K562 (cell line): ENCODE measurements around the gene POLR1H. TPM values are rescaled to one million over a fixed set of nuclear protein-coding genes. Genes with fewer than 3 reads are reported as not detected.
A peak's percentile ranks its signal among the peaks of the same experiment; 100 is the strongest.

ENCODE experiments used
- CHD1 ChIP-seq: fragments of 200-600 bp; sonication (generic); IDR thresholded peaks from one replicate; pipeline ENCODE4 v1.6.1; 2012; ENCODE audit warnings: mild to moderate bottlenecking, moderate library complexity, low read length, inconsistent platforms
- COPS2 ChIP-seq: fragments of 450-650 bp; conservative IDR thresholded peaks from 2 replicates; pipeline ENCODE4 v1.6.1; 2016; ENCODE audit warnings: mild to moderate bottlenecking, moderate library complexity
- ESRRA ChIP-seq: fragments of 450-650 bp; IDR thresholded peaks from 2 replicates; pipeline ENCODE4 v1.6.1; 2014; ENCODE audit warnings: low read depth, mild to moderate bottlenecking, moderate library complexity, borderline replicate concordance
- FIP1L1 ChIP-seq: fragments of 200-400 bp; formaldehyde crosslinking; IDR thresholded peaks from 2 replicates; pipeline ENCODE4 v1.6.1; 2018; ENCODE audit warnings: mild to moderate bottlenecking, low read depth, low read length; ENCODE audit not compliant: poor library complexity, severe bottlenecking
- FOXJ3 ChIP-seq: sonication (generic); formaldehyde crosslinking; IDR thresholded peaks from 2 replicates; pipeline ENCODE4 v1.4.0; 2020; ENCODE audit warnings: mild to moderate bottlenecking, missing genetic modification reagents
- MAFF ChIP-seq: IDR thresholded peaks from 2 replicates; pipeline ENCODE4 v1.6.1; 2012; ENCODE audit warnings: low read length, improper control_type of control experiment
- PYGO2 ChIP-seq: fragments of 450-650 bp; IDR thresholded peaks from 2 replicates; pipeline ENCODE4 v1.6.1; 2016; ENCODE audit warnings: mild to moderate bottlenecking, missing genetic modification characterization, moderate library complexity, missing compliant biosample characterization
- SLC30A9 ChIP-seq: fragments of 250-450 bp; sonication (Bioruptor Pico); IDR thresholded peaks from 2 replicates; pipeline ENCODE4 v1.8.0; 2022; ENCODE audit warnings: mild to moderate bottlenecking, moderate library complexity
- SMAD2 ChIP-seq: fragments of 150-350 bp; IDR thresholded peaks from 2 replicates; pipeline ENCODE4 v1.6.1; 2014; ENCODE audit warnings: low read depth, mild to moderate bottlenecking, low read length
- SMARCA5 ChIP-seq: fragments of 450-650 bp; IDR thresholded peaks from 2 replicates; pipeline ENCODE4 v1.6.1; 2016
- SNRNP70 ChIP-seq: fragments of 200-400 bp; formaldehyde crosslinking; optimal IDR thresholded peaks from 2 replicates; pipeline ENCODE3; 2017; ENCODE audit warnings: low read depth, low read length
- SPI1 ChIP-seq: IDR thresholded peaks from 2 replicates; pipeline ENCODE4 v1.6.1; 2011; ENCODE audit warnings: low read depth, low read length, control low read depth, borderline replicate concordance
- SRSF9 ChIP-seq: fragments of 200-400 bp; formaldehyde crosslinking; IDR thresholded peaks from 2 replicates; pipeline ENCODE4 v1.6.1; 2017; ENCODE audit warnings: low read depth, low read length, borderline replicate concordance
- STAT5B ChIP-seq: fragments of 250-450 bp; sonication (Bioruptor Pico); IDR thresholded peaks from 2 replicates; pipeline ENCODE4 v1.8.0; 2021; ENCODE audit warnings: mild to moderate bottlenecking, inconsistent platforms
- TRIM28 ChIP-seq: fragments of 450-650 bp; IDR thresholded peaks from 2 replicates; pipeline ENCODE4 v1.6.1; 2017
- ZNF197 ChIP-seq: fragments of 200-800 bp; sonication (Bioruptor generic); IDR thresholded peaks from 2 replicates; pipeline ENCODE4 v1.6.1; 2016; ENCODE audit warnings: low read depth, missing genetic modification characterization, missing compliant biosample characterization
- ZNF253 ChIP-seq: fragments of 250-450 bp; sonication (Bioruptor Pico); conservative IDR thresholded peaks from 2 replicates; pipeline ENCODE4 v1.6.1; 2021; ENCODE audit warnings: mild to moderate bottlenecking
- polyA plus RNA-seq, 8 experiments: library from polyadenylated mRNA; depleted of rRNA in 4 of 8; stranded (reverse) in 5 of 8; unstranded in 3 of 8; fragments of >200 nt; fragmentation: Nextera tagmentation in 2 of 8; fragmentation: Illumina TruSeq in 1 of 8; extraction: Ambion mirVana in 2 of 8; extraction: Trizol in 1 of 8; gene quantifications; 2 replicates each; pipeline versions ENCODE4 v1.2.1 to v1.2.3, GENCODE V29; 2011 to 2014; ENCODE audit warnings: inconsistent platforms in 1 of 8, missing spikeins in 1 of 8
- total RNA-seq, 7 experiments: library from RNA; depleted of rRNA in 6 of 7; stranded (reverse); fragments of >200 nt in 6 of 7; fragmentation: Illumina TruSeq in 2 of 7; extraction: Trizol in 2 of 7; gene quantifications; 2 replicates each; pipeline versions ENCODE4 v1.2.1 to v1.2.3, GENCODE V29; 2011 to 2021; ENCODE audit warnings: low replicate concordance in 1 of 7
- TF ChIP-seq, protein P1 (sequence below), 3 experiments: IDR thresholded peaks in 2 of 3; conservative IDR thresholded peaks in 1 of 3; 2 replicates each; pipeline ENCODE4 v1.5.1; 2011 to 2012; ENCODE audit warnings: low read length in 3 of 3, mild to moderate bottlenecking in 3 of 3, control low read depth in 2 of 3, improper control_type of control experiment in 1 of 3, inconsistent platforms in 1 of 3, low read depth in 1 of 3, mixed read lengths in 1 of 3, moderate library complexity in 1 of 3; ENCODE audit not compliant: insufficient read depth in 2 of 3
- TF ChIP-seq, protein P2 (sequence below): IDR thresholded peaks from 2 replicates; pipeline ENCODE4 v1.6.1; 2011; ENCODE audit not compliant: insufficient read length; ENCODE audit errors: extremely low read depth
- TF ChIP-seq, protein P3 (sequence below): fragments of 250-450 bp; sonication (Bioruptor Pico); IDR thresholded peaks from 2 replicates; pipeline ENCODE4 v1.4.0; 2020; ENCODE audit warnings: mild to moderate bottlenecking, moderate library complexity, borderline replicate concordance
- TF ChIP-seq, protein P4 (sequence below): fragments of 200-800 bp; sonication (Bioruptor generic); IDR thresholded peaks from 2 replicates; pipeline ENCODE4 v1.6.1; 2017; ENCODE audit warnings: missing genetic modification characterization, missing compliant biosample characterization
- TF ChIP-seq, protein P5 (sequence below): sonication (generic); formaldehyde crosslinking; IDR thresholded peaks from 2 replicates; pipeline ENCODE4 v1.9.0; 2022; ENCODE audit warnings: mild to moderate bottlenecking, missing genetic modification reagents

POLR1H gene
- total and polyA plus RNA-seq, 9 of the 15 experiments (the other 6 are each of a cell fraction or from before 2014, with no cell fraction given), result 92.2 to 333 (median 143) TPM

DNA sequence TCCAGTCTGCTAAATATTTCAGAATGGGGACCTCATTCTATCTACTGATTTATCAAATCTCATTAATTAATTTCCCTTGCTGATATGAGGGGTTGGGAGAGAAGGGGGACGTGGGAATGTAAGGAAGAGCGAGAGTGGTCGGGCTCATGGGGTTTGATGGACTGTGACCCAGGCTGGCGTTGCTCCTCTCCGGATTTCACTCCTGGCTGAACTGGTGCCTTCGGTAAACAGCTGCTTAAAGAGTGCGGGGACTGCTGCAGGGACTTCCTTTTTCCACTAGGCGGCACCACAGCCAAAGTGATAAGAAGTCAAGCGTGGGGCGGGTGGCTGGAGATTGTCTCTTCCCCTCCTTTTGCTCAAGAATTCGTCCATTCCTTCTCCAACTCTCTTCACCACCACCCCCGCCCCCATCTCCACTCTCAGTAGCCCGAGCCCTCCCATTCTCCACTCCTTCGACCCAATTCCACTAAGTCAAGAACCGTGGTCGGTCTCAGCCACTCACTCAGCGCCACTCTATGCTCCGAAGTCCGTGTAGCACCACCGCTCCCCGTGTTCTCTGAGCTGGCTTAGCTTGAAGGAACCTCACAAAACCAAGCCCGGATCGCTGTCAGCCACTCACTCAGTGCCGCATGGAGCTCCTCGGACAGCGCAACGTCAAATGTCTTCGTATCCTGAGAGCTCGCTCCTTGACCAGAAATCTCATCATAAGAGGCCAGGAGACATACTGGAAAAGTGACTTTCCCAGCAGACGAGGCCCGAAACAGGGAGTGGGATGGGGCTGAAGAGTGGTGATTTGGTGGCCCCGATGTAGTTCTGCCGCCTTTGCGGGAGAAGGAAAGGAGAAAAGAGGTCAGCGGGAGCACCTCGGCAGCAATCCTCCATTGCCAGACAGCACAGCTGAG lies 42.2 kb downstream of the POLR1H start (continued):
- TF ChIP-seq, protein P1, sequence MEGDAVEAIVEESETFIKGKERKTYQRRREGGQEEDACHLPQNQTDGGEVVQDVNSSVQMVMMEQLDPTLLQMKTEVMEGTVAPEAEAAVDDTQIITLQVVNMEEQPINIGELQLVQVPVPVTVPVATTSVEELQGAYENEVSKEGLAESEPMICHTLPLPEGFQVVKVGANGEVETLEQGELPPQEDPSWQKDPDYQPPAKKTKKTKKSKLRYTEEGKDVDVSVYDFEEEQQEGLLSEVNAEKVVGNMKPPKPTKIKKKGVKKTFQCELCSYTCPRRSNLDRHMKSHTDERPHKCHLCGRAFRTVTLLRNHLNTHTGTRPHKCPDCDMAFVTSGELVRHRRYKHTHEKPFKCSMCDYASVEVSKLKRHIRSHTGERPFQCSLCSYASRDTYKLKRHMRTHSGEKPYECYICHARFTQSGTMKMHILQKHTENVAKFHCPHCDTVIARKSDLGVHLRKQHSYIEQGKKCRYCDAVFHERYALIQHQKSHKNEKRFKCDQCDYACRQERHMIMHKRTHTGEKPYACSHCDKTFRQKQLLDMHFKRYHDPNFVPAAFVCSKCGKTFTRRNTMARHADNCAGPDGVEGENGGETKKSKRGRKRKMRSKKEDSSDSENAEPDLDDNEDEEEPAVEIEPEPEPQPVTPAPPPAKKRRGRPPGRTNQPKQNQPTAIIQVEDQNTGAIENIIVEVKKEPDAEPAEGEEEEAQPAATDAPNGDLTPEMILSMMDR (IDR thresholded peaks at IDR 0.05 in 2 of 3, conservative IDR thresholded peaks at IDR 0.05 in 1 of 3; ENCODE audit: insufficient read depth in 2 of 3, low read depth in 1 of 3, low read length in 3 of 3), result peak; percentile 96 to 98 (median 98)
- no peak for TF ChIP-seq MAFF
- TF ChIP-seq STAT5B (CRISPR knock-in tag), result no peak
- TF ChIP-seq COPS2, result no peak
- TF ChIP-seq SPI1, result peak; percentile 79
- no peak for TF ChIP-seq FIP1L1
- TF ChIP-seq, protein P2, sequence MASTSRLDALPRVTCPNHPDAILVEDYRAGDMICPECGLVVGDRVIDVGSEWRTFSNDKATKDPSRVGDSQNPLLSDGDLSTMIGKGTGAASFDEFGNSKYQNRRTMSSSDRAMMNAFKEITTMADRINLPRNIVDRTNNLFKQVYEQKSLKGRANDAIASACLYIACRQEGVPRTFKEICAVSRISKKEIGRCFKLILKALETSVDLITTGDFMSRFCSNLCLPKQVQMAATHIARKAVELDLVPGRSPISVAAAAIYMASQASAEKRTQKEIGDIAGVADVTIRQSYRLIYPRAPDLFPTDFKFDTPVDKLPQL, result no peak
- TF ChIP-seq, protein P3, sequence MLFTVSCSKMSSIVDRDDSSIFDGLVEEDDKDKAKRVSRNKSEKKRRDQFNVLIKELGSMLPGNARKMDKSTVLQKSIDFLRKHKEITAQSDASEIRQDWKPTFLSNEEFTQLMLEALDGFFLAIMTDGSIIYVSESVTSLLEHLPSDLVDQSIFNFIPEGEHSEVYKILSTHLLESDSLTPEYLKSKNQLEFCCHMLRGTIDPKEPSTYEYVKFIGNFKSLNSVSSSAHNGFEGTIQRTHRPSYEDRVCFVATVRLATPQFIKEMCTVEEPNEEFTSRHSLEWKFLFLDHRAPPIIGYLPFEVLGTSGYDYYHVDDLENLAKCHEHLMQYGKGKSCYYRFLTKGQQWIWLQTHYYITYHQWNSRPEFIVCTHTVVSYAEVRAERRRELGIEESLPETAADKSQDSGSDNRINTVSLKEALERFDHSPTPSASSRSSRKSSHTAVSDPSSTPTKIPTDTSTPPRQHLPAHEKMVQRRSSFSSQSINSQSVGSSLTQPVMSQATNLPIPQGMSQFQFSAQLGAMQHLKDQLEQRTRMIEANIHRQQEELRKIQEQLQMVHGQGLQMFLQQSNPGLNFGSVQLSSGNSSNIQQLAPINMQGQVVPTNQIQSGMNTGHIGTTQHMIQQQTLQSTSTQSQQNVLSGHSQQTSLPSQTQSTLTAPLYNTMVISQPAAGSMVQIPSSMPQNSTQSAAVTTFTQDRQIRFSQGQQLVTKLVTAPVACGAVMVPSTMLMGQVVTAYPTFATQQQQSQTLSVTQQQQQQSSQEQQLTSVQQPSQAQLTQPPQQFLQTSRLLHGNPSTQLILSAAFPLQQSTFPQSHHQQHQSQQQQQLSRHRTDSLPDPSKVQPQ (CRISPR knock-in tag), result no peak
- TF ChIP-seq ZNF253 (CRISPR knock-in tag), result no peak
- no peak for TF ChIP-seq TRIM28
- TF ChIP-seq SMAD2, result no peak
- no peak for TF ChIP-seq ZNF197 (CRISPR knock-in tag)
- TF ChIP-seq SMARCA5, result no peak
- no peak for TF ChIP-seq SRSF9
- TF ChIP-seq, protein P4, sequence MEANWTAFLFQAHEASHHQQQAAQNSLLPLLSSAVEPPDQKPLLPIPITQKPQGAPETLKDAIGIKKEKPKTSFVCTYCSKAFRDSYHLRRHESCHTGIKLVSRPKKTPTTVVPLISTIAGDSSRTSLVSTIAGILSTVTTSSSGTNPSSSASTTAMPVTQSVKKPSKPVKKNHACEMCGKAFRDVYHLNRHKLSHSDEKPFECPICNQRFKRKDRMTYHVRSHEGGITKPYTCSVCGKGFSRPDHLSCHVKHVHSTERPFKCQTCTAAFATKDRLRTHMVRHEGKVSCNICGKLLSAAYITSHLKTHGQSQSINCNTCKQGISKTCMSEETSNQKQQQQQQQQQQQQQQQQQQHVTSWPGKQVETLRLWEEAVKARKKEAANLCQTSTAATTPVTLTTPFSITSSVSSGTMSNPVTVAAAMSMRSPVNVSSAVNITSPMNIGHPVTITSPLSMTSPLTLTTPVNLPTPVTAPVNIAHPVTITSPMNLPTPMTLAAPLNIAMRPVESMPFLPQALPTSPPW (CRISPR knock-in tag), result peak; percentile 65; the same call in 1 of the 2 replicates
- TF ChIP-seq, protein P5, sequence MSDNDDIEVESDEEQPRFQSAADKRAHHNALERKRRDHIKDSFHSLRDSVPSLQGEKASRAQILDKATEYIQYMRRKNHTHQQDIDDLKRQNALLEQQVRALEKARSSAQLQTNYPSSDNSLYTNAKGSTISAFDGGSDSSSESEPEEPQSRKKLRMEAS (CRISPR knock-in tag), result no peak
- TF ChIP-seq SLC30A9 (CRISPR knock-in tag), result no peak
- TF ChIP-seq SNRNP70, result no peak
- TF ChIP-seq ESRRA, result no peak
- no peak for TF ChIP-seq PYGO2 (tag)
- no peak for TF ChIP-seq CHD1
- no peak for TF ChIP-seq FOXJ3 (CRISPR knock-in tag)
